HEK293T (cell line): ENCODE results near the gene GNB5.

Experiments used
- ELF4 ChIP-seq: fragments of 450-650 bp; IDR thresholded peaks from 2 replicates; pipeline ENCODE4 v1.6.1; 2017; ENCODE audit warnings: antibody characterized with exemption
- FOXA1 ChIP-seq: fragments of 450-650 bp; IDR thresholded peaks from 2 replicates; pipeline ENCODE4 v1.6.1; 2016; ENCODE audit warnings: mild to moderate bottlenecking
- FOXK2 ChIP-seq: fragments of 450-650 bp; IDR thresholded peaks from 2 replicates; pipeline ENCODE4 v1.6.1; 2016; ENCODE audit warnings: mild to moderate bottlenecking
- FOXM1 ChIP-seq: fragments of 450-650 bp; IDR thresholded peaks from 2 replicates; pipeline ENCODE4 v1.6.1; 2017; ENCODE audit warnings: mild to moderate bottlenecking, borderline replicate concordance
- TF ChIP-seq, protein P1 (sequence below): fragments of 450-650 bp; IDR thresholded peaks from 2 replicates; pipeline ENCODE4 v1.6.1; 2016

DNA sequence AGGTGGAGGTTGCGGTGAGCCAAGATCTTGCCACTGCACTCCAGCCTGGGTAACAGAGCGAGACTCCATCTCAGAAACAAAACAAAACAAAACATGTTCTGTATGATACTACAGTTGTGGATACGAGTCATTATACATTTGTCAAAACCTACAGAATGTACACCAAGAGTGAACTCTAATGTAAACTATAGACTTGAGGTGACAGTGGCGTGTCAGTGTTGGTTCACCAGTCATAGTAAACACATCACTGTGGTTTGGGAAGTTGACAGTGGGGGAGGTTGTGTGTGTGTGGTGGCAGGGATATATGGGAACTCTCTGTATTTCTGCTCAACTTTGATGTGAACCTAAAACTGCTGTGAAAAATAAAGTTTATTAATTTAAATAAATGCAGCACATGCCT, 33.0 kb upstream of the GNB5 start:
- TF ChIP-seq, protein P1, sequence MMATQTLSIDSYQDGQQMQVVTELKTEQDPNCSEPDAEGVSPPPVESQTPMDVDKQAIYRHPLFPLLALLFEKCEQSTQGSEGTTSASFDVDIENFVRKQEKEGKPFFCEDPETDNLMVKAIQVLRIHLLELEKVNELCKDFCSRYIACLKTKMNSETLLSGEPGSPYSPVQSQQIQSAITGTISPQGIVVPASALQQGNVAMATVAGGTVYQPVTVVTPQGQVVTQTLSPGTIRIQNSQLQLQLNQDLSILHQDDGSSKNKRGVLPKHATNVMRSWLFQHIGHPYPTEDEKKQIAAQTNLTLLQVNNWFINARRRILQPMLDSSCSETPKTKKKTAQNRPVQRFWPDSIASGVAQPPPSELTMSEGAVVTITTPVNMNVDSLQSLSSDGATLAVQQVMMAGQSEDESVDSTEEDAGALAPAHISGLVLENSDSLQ, result no peak
- TF ChIP-seq FOXA1, result no peak
- no peak for TF ChIP-seq FOXK2
- no peak for TF ChIP-seq FOXM1
- TF ChIP-seq ELF4, result no peak
